Ishikawa (cell line): Measurements from ENCODE around the gene TMEM117.

Experiments
- CEBPB ChIP-seq: IDR thresholded peaks from 2 replicates; pipeline ENCODE4 v1.6.1; 2012
- CREB1 ChIP-seq: IDR thresholded peaks from 2 replicates; pipeline ENCODE4 v1.6.1; 2012; ENCODE audit warnings: low read depth
- EGR1 ChIP-seq: IDR thresholded peaks from 2 replicates; pipeline ENCODE4 v1.6.1; 2012
- EP300 ChIP-seq: IDR thresholded peaks from 2 replicates; pipeline ENCODE4 v1.6.1; 2012; ENCODE audit warnings: borderline replicate concordance
- FOXM1 ChIP-seq: IDR thresholded peaks from 2 replicates; pipeline ENCODE4 v1.6.1; 2012; ENCODE audit warnings: low read depth, borderline replicate concordance
- NFIC ChIP-seq: IDR thresholded peaks from 2 replicates; pipeline ENCODE4 v1.6.1; 2012
- RAD21 ChIP-seq: IDR thresholded peaks from 2 replicates; pipeline ENCODE4 v1.6.1; 2012; ENCODE audit warnings: low read depth
- TAF1 ChIP-seq: IDR thresholded peaks from 2 replicates; pipeline ENCODE4 v1.6.1; 2012; ENCODE audit warnings: low read depth, mild to moderate bottlenecking
- TCF12 ChIP-seq: IDR thresholded peaks from 2 replicates; pipeline ENCODE4 v1.6.1; 2012; ENCODE audit warnings: low read depth
- TEAD4 ChIP-seq: IDR thresholded peaks from 2 replicates; pipeline ENCODE4 v1.6.1; 2012
- YY1 ChIP-seq: IDR thresholded peaks from 2 replicates; pipeline ENCODE4 v1.6.1; 2012; ENCODE audit warnings: low read depth
- ZBTB7A ChIP-seq: IDR thresholded peaks from 2 replicates; pipeline ENCODE4 v1.6.1; 2012; ENCODE audit warnings: low read depth
- TF ChIP-seq, protein P1 (sequence below): IDR thresholded peaks from 2 replicates; pipeline ENCODE4 v1.6.1; 2012
- TF ChIP-seq, protein P2 (sequence below): IDR thresholded peaks from 2 replicates; pipeline ENCODE4 v1.6.1; 2012; ENCODE audit warnings: low read depth, mild to moderate bottlenecking
- TF ChIP-seq, protein P3 (sequence below): IDR thresholded peaks from 2 replicates; pipeline ENCODE4 v1.6.1; 2012

TMEM117 gene

DNA sequence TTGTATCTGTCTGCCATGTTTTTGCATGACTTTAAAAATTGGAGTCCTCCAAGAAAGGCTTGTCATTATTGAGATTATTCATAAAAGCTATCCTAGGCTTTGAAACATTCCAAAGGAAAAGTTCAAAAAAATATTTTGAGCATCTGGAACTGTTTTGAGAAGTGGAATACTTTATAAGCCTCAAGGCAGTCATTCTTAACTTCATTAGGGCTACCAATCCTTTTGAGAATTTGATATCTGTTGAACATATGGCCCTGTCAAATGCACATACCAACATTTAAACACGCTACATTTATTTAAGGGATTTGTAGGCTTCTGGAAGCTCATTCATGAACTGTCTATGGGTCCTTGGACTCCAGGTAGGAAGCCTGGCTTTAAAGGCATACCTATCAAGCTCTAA is 77.0 kb downstream of the TMEM117 start:
- no peak for TF ChIP-seq TCF12
- no peak for TF ChIP-seq TAF1
- TF ChIP-seq ZBTB7A, result no peak
- TF ChIP-seq YY1, result no peak
- no peak for TF ChIP-seq TEAD4
- no peak for TF ChIP-seq RAD21
- TF ChIP-seq FOXM1, result no peak
- TF ChIP-seq, protein P1, sequence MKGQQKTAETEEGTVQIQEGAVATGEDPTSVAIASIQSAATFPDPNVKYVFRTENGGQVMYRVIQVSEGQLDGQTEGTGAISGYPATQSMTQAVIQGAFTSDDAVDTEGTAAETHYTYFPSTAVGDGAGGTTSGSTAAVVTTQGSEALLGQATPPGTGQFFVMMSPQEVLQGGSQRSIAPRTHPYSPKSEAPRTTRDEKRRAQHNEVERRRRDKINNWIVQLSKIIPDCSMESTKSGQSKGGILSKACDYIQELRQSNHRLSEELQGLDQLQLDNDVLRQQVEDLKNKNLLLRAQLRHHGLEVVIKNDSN, result no peak
- TF ChIP-seq CREB1, result no peak
- TF ChIP-seq, protein P2, sequence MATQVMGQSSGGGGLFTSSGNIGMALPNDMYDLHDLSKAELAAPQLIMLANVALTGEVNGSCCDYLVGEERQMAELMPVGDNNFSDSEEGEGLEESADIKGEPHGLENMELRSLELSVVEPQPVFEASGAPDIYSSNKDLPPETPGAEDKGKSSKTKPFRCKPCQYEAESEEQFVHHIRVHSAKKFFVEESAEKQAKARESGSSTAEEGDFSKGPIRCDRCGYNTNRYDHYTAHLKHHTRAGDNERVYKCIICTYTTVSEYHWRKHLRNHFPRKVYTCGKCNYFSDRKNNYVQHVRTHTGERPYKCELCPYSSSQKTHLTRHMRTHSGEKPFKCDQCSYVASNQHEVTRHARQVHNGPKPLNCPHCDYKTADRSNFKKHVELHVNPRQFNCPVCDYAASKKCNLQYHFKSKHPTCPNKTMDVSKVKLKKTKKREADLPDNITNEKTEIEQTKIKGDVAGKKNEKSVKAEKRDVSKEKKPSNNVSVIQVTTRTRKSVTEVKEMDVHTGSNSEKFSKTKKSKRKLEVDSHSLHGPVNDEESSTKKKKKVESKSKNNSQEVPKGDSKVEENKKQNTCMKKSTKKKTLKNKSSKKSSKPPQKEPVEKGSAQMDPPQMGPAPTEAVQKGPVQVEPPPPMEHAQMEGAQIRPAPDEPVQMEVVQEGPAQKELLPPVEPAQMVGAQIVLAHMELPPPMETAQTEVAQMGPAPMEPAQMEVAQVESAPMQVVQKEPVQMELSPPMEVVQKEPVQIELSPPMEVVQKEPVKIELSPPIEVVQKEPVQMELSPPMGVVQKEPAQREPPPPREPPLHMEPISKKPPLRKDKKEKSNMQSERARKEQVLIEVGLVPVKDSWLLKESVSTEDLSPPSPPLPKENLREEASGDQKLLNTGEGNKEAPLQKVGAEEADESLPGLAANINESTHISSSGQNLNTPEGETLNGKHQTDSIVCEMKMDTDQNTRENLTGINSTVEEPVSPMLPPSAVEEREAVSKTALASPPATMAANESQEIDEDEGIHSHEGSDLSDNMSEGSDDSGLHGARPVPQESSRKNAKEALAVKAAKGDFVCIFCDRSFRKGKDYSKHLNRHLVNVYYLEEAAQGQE, result no peak
- TF ChIP-seq, protein P3, sequence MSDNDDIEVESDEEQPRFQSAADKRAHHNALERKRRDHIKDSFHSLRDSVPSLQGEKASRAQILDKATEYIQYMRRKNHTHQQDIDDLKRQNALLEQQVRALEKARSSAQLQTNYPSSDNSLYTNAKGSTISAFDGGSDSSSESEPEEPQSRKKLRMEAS, result no peak
- no peak for TF ChIP-seq EGR1
- TF ChIP-seq EP300, result no peak
- no peak for TF ChIP-seq NFIC
- no peak for TF ChIP-seq CEBPB

GRCh38 chr12:43914391-43914790 is 78.5 kb downstream of the TMEM117 start:
- TF ChIP-seq TCF12 (no peak), RAD21 (no peak), EP300 (no peak), ZBTB7A (no peak), YY1 (no peak)
- TF ChIP-seq, protein P3, result no peak

DNA sequence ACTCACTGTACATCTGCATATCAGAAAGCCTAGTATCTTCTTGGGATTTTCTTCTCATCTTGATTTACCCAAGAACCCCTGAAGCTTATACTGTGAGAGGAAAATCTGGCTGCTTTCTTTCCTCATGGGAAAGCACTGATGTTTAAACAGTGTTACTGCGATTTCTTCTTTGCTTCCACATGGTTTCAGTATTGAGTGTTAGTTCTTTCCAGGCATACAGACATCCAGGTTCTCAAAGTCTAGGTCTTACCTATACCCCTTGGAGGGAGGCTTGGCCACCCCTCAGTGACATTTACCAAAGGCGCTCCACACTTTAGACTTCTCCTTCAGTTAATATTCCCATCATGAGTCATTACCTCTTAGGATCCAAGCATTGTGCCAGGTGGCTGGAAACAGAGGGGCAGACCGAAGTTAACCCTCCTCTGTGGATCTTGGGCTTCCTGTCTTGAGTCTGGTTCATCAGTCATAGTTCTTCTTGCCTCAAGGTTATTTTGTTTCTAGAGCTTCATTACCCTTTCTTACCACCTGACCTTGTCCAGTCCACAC is 79.1 kb downstream of the TMEM117 start:
- TF ChIP-seq ZBTB7A, result no peak
- TF ChIP-seq, protein P2, result no peak
- TF ChIP-seq RAD21, result peak; percentile 51
- no peak for TF ChIP-seq YY1

DNA sequence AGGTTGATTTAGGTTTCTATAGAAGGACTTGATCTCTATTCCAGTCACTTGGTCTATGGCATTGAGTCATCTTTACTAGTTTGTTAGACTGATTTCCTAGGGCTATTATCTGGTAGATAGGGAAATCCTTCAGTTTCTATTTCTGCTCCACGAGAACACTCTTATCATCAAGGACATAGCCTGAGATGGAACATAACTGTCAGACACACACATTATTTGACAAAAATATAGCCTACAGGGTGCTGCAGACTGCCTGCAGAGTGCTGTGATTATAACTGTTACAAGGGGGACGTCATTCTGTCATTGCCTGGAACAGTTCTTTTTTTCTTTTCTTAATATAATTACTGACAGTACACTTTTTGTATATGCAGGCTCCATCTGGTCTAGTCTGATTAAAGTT is 82.0 kb downstream of the TMEM117 start:
- TF ChIP-seq ZBTB7A, result no peak
- no peak for TF ChIP-seq EGR1
- TF ChIP-seq, protein P3, result no peak

DNA sequence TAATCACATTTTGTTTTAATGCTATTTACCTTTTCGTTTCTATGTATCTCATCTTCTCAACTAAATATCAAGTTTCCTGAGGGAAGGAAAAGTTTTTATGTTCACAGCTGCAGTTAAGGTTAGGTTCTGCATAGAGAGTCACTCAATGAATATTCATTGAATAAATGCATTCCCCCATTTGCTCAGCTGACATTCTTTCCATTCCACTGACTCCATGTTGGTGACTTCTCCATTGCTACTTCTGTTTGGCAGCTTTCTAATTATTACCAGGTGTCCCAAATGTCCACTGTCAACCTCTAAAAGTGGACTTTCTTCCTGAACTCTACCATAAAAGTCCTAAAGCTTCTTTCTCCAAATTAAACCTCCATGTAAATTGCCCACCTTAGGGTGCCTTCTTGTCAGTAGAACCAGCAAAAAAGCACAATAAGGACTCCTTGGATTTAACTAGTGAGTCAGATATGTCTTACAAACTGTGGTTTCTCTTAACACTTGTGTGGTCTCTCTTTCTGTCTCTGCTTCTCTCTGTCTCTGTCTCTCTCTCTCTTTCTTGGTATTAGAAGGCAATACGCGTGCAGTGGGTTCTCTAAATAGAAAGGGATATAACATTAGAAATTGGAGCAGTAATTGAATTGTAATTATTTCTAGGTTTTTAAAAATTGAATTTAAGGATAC is 85.9 kb downstream of the TMEM117 start:
- 0 out of 2 replicates have a peak, but pooled peaks have one; percentile 22 for TF ChIP-seq TEAD4
- TF ChIP-seq, protein P3, result no peak

DNA sequence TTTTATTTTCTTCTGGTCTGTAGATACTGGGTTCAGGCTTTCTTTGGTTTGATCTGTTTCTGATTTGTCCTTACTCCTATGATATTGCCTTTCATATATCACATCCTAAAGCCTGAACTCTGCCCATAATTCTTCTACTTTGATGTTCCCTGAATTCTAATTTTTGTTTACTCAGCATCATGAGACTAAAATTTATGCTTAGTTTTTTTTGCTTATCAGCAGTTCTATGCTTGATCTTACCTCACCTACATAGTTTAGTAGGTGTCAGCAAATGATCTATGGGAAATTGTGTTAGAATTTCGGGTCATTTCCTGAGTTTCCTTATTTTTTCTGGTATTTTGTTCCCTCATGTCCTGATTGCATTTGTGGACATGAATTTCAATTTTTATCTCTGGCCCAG is 94.2 kb downstream of the TMEM117 start:
- TF ChIP-seq EP300 (no peak), TEAD4 (no peak), FOXM1 (no peak), CREB1 (no peak), RAD21 (no peak), CEBPB (no peak), ZBTB7A (no peak), TCF12 (no peak), NFIC (no peak), TAF1 (no peak)
- TF ChIP-seq, protein P3, result no peak
- TF ChIP-seq, protein P1, result no peak
- TF ChIP-seq, protein P2, result no peak
